ENCODE data around the gene KLRK1.
"Not testable (repeated sequence)": the region's sequence is repeated elsewhere in the genome, so short reads cannot be mapped to it uniquely, and the experiment has no call there.

Gene KLRK1

GRCh38 chr12:10388624-10389413, 1.0 kb downstream of the KLRK1 start:
- DNase-seq (ENCODE audit: low spot score), result no peak

GRCh38 chr12:10387498-10387897, 2.3 kb downstream of the KLRK1 start:
- not testable (repeated sequence) for DNase-seq (ENCODE audit: low spot score)

- DNase-seq (ENCODE audit: low spot score), result no peak
Measured at GRCh38 chr12:10386857-10387256, 3.0 kb downstream of the KLRK1 start.

DNA sequence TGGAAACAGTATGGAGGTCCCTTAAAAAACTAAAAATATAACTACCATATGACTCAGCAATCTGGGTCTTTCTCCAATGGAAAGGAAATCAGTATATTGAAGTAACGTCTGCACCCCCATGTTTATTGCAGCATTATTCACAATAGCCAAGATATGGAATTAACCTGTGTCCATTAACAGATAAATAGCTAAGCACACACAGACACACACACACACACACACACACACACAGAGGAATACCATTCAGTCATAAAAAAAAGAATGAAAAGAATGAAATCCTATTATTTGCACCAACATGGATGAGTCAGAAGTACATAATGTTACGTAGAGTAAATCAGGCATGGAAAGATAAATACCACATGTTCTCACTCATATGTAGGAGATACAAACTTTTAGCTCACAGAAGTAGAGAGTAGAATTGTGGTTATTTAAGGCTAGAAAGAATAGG, 4.7 kb downstream of the KLRK1 start:
- DNase-seq (ENCODE audit: low spot score), result peak; percentile 5

DNA sequence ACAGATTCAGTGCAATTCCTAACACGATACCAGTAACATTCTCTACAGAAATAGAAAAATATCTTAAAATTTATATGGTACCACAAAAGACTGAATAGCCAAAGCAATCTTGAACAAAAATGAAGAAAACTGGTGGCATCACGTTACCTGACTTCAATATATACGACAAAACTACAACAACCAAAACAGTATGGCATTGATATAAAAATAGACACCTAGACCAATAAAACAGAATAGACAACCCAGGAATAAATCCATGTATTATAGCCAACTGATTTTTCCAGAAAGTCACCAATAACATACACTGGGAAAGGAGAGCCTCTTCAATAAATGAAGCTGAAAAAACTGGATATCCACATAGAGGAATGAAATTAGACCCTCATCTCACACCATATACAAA, 5.7 kb downstream of the KLRK1 start:
- DNase-seq (ENCODE audit: low spot score), result no peak

GRCh38 chr12:10381928-10382628, 7.8 kb downstream of the KLRK1 start:
- no peak for DNase-seq (ENCODE audit: low spot score)

GRCh38 chr12:10378737-10379136, 11.1 kb downstream of the KLRK1 start:
- not testable (repeated sequence) for DNase-seq (ENCODE audit: low spot score)

DNA sequence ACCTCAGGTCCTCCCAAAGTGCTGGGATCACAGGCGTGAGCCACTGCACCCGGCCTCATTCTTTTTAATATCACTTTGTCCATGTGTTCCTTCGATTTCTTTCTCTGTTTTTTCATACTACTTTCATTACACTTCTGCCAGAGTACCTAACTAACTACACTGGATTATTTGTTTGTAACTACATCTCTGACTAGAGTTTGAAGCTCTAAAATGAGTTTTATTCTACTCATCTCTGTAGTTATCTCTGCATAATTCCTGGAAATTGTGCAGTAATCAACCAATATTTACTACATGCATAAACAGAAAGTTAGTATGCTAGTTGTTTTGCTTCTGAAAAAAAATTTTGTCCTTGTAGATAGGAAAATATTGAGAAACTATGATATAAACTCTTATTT, 15.2 kb downstream of the KLRK1 start:
- no peak for DNase-seq (ENCODE audit: low spot score)

DNA sequence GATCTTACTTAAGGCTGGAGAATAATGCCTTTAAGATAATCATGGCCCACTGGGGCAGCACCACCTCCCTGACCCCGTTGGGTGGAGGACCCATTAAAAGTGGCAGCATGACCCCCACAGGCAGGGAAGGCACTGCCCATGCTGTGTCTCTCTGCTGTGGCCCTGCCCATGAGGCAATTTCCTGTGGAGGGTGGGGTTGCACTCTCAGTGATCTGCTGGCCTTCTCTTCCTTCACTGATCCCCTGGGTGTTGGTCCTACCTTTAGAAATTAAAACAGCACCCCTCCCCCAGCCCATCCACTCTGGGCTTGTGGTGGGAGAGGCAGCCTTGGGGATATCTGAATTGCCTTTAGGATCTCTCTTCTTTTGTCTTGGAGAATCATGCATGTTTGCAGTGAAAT, 17.3 kb downstream of the KLRK1 start:
- no peak for DNase-seq (ENCODE audit: low spot score)

- DNase-seq (ENCODE audit: low spot score), result not testable (repeated sequence)
Measured at GRCh38 chr12:10371893-10372535, 17.8 kb downstream of the KLRK1 start.

- no peak for DNase-seq (ENCODE audit: low spot score)
Measured at GRCh38 chr12:10369557-10370415, 20.1 kb downstream of the KLRK1 start.

DNA sequence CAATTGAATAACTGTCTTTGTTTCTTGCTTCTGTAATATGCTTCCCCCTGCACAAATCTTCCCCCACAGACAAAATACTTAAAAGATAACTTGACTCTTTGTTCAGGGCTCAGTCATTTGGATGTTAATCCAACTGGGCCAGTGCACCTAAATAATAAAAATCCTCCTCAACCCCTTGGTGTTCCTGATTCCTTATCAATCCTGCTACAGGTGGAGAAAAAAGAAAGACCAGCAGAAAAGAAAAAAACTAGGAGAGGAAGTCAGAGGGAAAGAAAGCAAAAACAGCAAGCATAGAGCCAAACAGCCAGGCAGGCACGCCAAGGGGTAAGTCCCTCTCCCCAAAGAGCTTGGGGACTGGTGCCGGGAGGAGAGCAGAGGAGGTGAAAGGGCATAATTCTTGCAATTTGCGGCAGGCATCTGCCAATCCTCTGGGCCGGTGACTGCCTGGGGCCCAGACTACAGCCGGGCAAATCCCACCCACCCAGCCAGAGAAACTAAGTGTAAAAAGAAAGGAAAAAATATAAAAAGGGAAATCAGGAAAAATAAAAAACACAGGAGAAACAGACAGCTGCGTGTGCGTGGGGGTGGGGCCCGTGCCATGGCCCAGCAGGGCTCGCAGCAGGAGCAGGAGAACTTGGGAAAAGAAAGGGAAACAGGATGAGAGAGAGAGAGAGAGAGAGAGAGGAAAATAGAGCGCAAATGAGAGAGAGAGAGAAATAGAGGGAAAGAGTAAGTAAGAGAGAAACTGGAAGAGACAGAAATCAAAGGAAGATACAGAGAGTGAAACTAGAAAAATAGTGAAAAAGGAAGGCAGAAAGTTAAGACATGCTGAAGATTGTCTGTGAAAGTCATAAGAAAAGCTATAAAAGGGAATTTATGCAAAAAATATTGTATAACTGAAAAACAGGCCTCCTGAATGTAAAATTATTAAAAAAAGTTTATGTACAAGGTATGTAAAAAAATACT, 21.4 kb downstream of the KLRK1 start:
- no peak for DNase-seq (ENCODE audit: low spot score)

DNA sequence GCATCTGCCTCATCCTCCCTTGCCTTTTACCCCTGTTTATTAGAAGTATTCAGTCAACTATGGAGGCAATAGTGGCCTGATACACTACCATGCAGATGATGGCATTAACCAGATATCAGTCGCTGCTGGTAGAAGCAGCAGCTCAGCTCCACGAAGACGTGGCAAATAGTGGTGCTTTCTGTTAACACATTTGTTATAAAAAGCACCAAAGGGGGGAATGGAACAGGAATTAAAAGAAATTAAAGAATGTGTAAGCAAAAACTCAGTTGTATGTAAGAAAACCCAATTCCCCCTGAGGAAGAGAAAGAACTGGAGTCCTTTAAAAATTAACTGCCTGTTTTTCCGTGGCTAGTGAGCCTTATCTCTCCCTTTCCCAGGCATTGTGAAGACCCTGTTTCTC, 22.1 kb downstream of the KLRK1 start:
- not testable (repeated sequence) for DNase-seq (ENCODE audit: low spot score)

- DNase-seq (ENCODE audit: low spot score), result no peak
Measured at GRCh38 chr12:10366875-10367274, 23.0 kb downstream of the KLRK1 start.

GRCh38 chr12:10365696-10366405, 24.0 kb downstream of the KLRK1 start:
- DNase-seq (ENCODE audit: low spot score), result no peak

GRCh38 chr12:10364815-10365622, 24.8 kb downstream of the KLRK1 start:
- peak; percentile 65 for DNase-seq (ENCODE audit: low spot score)

DNA sequence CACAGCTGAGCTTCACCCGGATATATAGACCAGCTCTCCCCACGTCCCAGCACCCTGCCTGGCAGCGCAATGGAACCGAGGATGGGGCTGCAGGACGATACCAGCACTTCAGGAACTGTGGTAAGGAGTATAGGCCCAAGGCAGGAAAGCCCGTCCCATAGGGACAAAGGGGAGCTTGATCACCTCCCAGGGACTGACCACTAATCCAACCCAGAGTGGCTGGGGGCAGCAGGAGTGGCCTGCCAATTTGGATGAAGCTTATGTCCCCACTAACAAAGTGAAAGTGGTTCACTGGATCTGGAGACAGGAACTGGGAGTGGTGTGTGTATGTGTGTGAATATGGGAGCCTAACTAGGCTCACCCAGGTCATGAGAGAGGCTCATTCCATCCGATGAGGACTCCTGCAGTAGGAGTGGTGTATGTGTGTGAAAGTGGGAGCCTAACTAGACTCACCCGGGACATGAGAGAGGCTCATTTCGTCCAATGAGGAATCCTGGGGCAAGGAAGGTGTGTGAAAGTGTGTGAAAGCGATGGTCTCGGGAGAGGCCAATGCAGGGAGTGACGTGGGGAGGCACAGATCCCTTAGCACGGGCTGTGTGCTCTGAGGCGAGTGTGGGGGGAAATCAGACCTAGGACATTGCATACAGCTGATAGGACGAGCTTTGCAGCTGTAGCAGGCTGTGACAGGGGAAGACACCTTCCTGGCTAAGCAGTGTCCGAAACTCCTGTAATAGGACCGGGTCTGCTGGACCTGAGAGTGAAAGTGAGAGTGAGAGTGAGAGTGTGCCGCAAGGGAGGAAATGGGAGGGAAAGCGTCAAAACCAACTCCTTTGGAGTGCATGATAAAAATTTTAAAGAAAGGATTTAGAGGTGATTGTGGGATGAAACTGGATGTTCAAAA, 25.7 kb downstream of the KLRK1 start:
- peak; percentile 20 for DNase-seq (ENCODE audit: low spot score)

- DNase-seq (ENCODE audit: low spot score), result no peak
Measured at GRCh38 chr12:10363658-10363913, 26.3 kb downstream of the KLRK1 start.
